Small intestine (tissue), 7 donors: ENCODE data around the gene CD81. TPM values are rescaled to one million over a fixed set of nuclear protein-coding genes. Genes with fewer than 3 reads are reported as not detected.

Experiments
- DNase-seq, 2 donors: peaks; one replicate each; pipeline versions ENCODE4 v3.0.0 to v3.0.0-alpha.2; 2013
- FAIRE-seq: peaks from 2 replicates; lab custom pipeline; 2012; peaks lifted over from hg19 to GRCh38; lab: Jason Lieb, UNC
- H3K27ac ChIP-seq, 3 donors: one replicate each; pipeline ENCODE4 v1.5.1; 2013; ENCODE audit warnings: low read length in 2 of 3, mild to moderate bottlenecking in 2 of 3, control low read depth in 1 of 3, inconsistent platforms in 1 of 3, low read depth in 1 of 3, moderate library complexity in 1 of 3
- H3K27me3 ChIP-seq, 3 donors: one replicate each; pipeline ENCODE4 v1.6.1; 2013; ENCODE audit warnings: low read length in 3 of 3, inconsistent platforms in 1 of 3; ENCODE audit not compliant: control insufficient read depth in 3 of 3, insufficient read depth in 3 of 3
- H3K36me3 ChIP-seq, 3 donors: one replicate each; pipeline ENCODE4 v1.6.1; 2013; ENCODE audit warnings: low read length in 3 of 3, inconsistent platforms in 1 of 3, low read depth in 1 of 3, mild to moderate bottlenecking in 1 of 3, moderate library complexity in 1 of 3; ENCODE audit not compliant: control insufficient read depth in 3 of 3, insufficient read depth in 2 of 3
- H3K4me1 ChIP-seq, 3 donors: one replicate each; pipeline ENCODE4 v1.6.1; 2013; ENCODE audit warnings: low read length in 2 of 3, inconsistent platforms in 1 of 3, low read depth in 1 of 3, mild to moderate bottlenecking in 1 of 3, moderate library complexity in 1 of 3; ENCODE audit not compliant: control insufficient read depth in 3 of 3, insufficient read depth in 2 of 3
- H3K4me3 ChIP-seq, 3 donors: one replicate each; pipeline ENCODE4 v1.5.1; 2013; ENCODE audit warnings: low read length in 3 of 3, control low read depth in 1 of 3, inconsistent platforms in 1 of 3, low read depth in 1 of 3, mild to moderate bottlenecking in 1 of 3, moderate library complexity in 1 of 3
- H3K9me3 ChIP-seq, 2 donors: one replicate each; pipeline ENCODE4 v1.6.1; 2013; ENCODE audit warnings: low read depth in 1 of 2, low read length in 1 of 2; ENCODE audit not compliant: control insufficient read depth in 2 of 2, insufficient read depth in 1 of 2
- WGBS, 3 donors: extraction: QIAGEN DNeasy Blood & Tissue Kit; methylation state at CpG; one replicate each; pipeline ENCODE4 v1.1.7; 2013; 5-methylcytosine and 5-hydroxymethylcytosine counted together
- polyA plus RNA-seq, 4 donors: library from polyadenylated mRNA; stranded (reverse) in 3 of 4; unstranded in 1 of 4; fragments of 200-250 nt in 3 of 4; fragments of 120-200 nt in 1 of 4; gene quantifications; one replicate each; pipeline versions ENCODE4 v1.2.1 to v1.2.3, GENCODE V29; 2013
- donor health status: healthy with polysubstance abuse.
- donor health status: control.
- donor health status: control.
- donor health status: Bipolar disorder and iron deficiency.
- donor health status: healthy.

CD81 gene
- polyA plus RNA-seq, 4 donors: 11.0 to 285 (median 134) TPM

- peaks cover 0 to 34% (median 0%) of the 10 kb centered on the region in 3 donors for H3K27me3 ChIP-seq
- H3K9me3 ChIP-seq: no peaks in the 10 kb centered on the region
- FAIRE-seq (no peak), DNase-seq (no peak)
- peaks cover 0 to 24% (median 2%) of the 10 kb centered on the region in 3 donors for H3K4me1 ChIP-seq
- H3K4me3 ChIP-seq: no peak overlapping the region
- H3K36me3 ChIP-seq: peaks cover 6 to 36% (median 13%) of the 10 kb centered on the region in 3 donors
- 77 to 87% (median 84%) methylated on average over 14 of the region's 14 CpGs for WGBS, 3 donors
- no peak overlapping the region for H3K27ac ChIP-seq
These were observed 29.3 kb downstream of the CD81 start for GRCh38 chr11:2406451-2406850.

- no peak for FAIRE-seq
- Histone ChIP-seq H3K4me1 (peaks cover 0 to 20% (median 0%) of the 10 kb centered on the region in 3 donors), H3K9me3 (no peaks in the 10 kb centered on the region), H3K27me3 (peaks cover 0 to 34% (median 0%) of the 10 kb centered on the region in 3 donors), H3K27ac (no peak overlapping the region), H3K36me3 (peaks cover 6 to 32% (median 13%) of the 10 kb centered on the region in 3 donors), H3K4me3 (no peak overlapping the region)
- DNase-seq: no peak
- 35 to 68% (median 47%) methylated on average over 24 of the region's 24 CpGs for WGBS, 3 donors
These were observed 29.8 kb downstream of the CD81 start for GRCh38 chr11:2406878-2407410.

- Histone ChIP-seq H3K9me3 (no peaks in the 10 kb centered on the region), H3K27ac (peak overlapping the region in 1 of 3 donors; percentile 33), H3K4me1 (peaks cover 0 to 17% (median 0%) of the 10 kb centered on the region in 3 donors), H3K36me3 (peaks cover 2 to 15% (median 4%) of the 10 kb centered on the region in 3 donors), H3K4me3 (no peak overlapping the region), H3K27me3 (peaks cover 0 to 34% (median 0%) of the 10 kb centered on the region in 3 donors)
- DNase-seq (no peak), FAIRE-seq (no peak)
- WGBS, 3 donors: 39 to 69% (median 50%) methylated on average over 10 to 11 of the region's 11 CpGs
These were observed 31.6 kb downstream of the CD81 start for GRCh38 chr11:2408671-2409070.

- H3K36me3 ChIP-seq: peaks cover 0 to 10% (median 1%) of the 10 kb centered on the region in 3 donors
- H3K4me3 ChIP-seq: no peak overlapping the region
- H3K27me3 ChIP-seq: peaks cover 0 to 34% (median 0%) of the 10 kb centered on the region in 3 donors
- FAIRE-seq (no peak), DNase-seq (no peak)
- H3K9me3 ChIP-seq: no peaks in the 10 kb centered on the region
- H3K27ac ChIP-seq: peak overlapping the region in 1 of 3 donors; percentile 33
- WGBS, 3 donors: 38 to 58% (median 49%) methylated on average over 16 of the region's 16 CpGs
- H3K4me1 ChIP-seq: peaks cover 0 to 17% (median 0%) of the 10 kb centered on the region in 3 donors
These were observed 32.0 kb downstream of the CD81 start for GRCh38 chr11:2409126-2409525.

GRCh38 chr11:2409611-2410468 is 32.7 kb downstream of the CD81 start:
- H3K27ac ChIP-seq: peak overlapping the region in 1 of 3 donors; percentile 33
- FAIRE-seq: no peak
- H3K4me3 ChIP-seq: no peak overlapping the region
- H3K36me3 ChIP-seq: peaks cover 0 to 3% (median 0%) of the 10 kb centered on the region in 3 donors
- WGBS, 3 donors: 45 to 58% (median 50%) methylated on average over 41 to 42 of the region's 42 CpGs
- peaks cover 0 to 17% (median 0%) of the 10 kb centered on the region in 3 donors for H3K4me1 ChIP-seq
- H3K9me3 ChIP-seq: no peaks in the 10 kb centered on the region
- DNase-seq: no peak
- H3K27me3 ChIP-seq: peaks cover 0 to 34% (median 0%) of the 10 kb centered on the region in 3 donors

GRCh38 chr11:2410616-2411015 is 33.5 kb downstream of the CD81 start:
- Histone ChIP-seq H3K36me3 (peaks cover 0 to 3% (median 0%) of the 10 kb centered on the region in 3 donors), H3K4me1 (peaks cover 0 to 17% (median 0%) of the 10 kb centered on the region in 3 donors), H3K27me3 (peaks cover 0 to 34% (median 0%) of the 10 kb centered on the region in 3 donors), H3K4me3 (no peak overlapping the region), H3K9me3 (no peaks in the 10 kb centered on the region), H3K27ac (no peak overlapping the region)
- FAIRE-seq: no peak
- 83 to 85% (median 83%) methylated on average over 8 to 9 of the region's 9 CpGs for WGBS, 3 donors
- no peak for DNase-seq

- FAIRE-seq: no peak
- WGBS, 3 donors: 79 to 87% (median 82%) methylated on average over 29 to 30 of the region's 30 CpGs
- Histone ChIP-seq H3K9me3 (no peaks in the 10 kb centered on the region), H3K36me3 (no peaks in the 10 kb centered on the region), H3K4me1 (peaks cover 0 to 17% (median 0%) of the 10 kb centered on the region in 3 donors), H3K27ac (no peak overlapping the region), H3K27me3 (peaks cover 0 to 34% (median 0%) of the 10 kb centered on the region in 3 donors), H3K4me3 (no peak overlapping the region)
- no peak for DNase-seq
These were observed 34.6 kb downstream of the CD81 start for GRCh38 chr11:2411446-2412305.

- DNase-seq: no peak
- H3K4me1 ChIP-seq: peaks cover 0 to 17% (median 0%) of the 10 kb centered on the region in 3 donors
- 86 to 88% (median 88%) methylated on average over 6 of the region's 6 CpGs for whole genome bisulfite sequencing, 3 donors
- no peaks in the 10 kb centered on the region for H3K36me3 ChIP-seq
- H3K9me3 ChIP-seq: no peaks in the 10 kb centered on the region
- no peak overlapping the region for H3K4me3 ChIP-seq
- H3K27me3 ChIP-seq: peaks cover 0 to 34% (median 0%) of the 10 kb centered on the region in 3 donors
- no peak overlapping the region for H3K27ac ChIP-seq
- no peak for FAIRE-seq
These were observed 35.2 kb downstream of the CD81 start for GRCh38 chr11:2412323-2412722.
